Gastroesophageal sphincter (tissue), 4 donors: ENCODE data around the gene MRPS9. TPM values are rescaled to one million over a fixed set of nuclear protein-coding genes. Genes with fewer than 3 reads are reported as not detected.

Experiments used
- ATAC-seq: fragments of 150-250 bp; one replicate; pipeline ENCODE4 v1.9.1; 2016; ENCODE audit warnings: mild to moderate bottlenecking, moderate library complexity
- H3K27ac ChIP-seq, 4 donors: fragments of 200-600 bp; sonication (generic) in 3 of 4; 1 replicate in 3 of 4; 2 replicates in 1 of 4; pipeline ENCODE4 v1.5.1; 2016 to 2019
- H3K27me3 ChIP-seq: fragments of 200-600 bp; sonication (generic); one replicate; pipeline ENCODE4 v1.5.1; 2019
- H3K36me3 ChIP-seq, 2 donors: fragments of 200-600 bp; sonication (generic); one replicate each; pipeline ENCODE4 v1.5.1; 2019; ENCODE audit warnings: control low read depth in 1 of 2
- H3K4me1 ChIP-seq, 3 donors: fragments of 200-600 bp; sonication (generic); 1 replicate in 2 of 3; 2 replicates in 1 of 3; pipeline ENCODE4 v1.5.1; 2016 to 2019; ENCODE audit warnings: control low read depth in 2 of 3
- H3K4me3 ChIP-seq, 2 donors: fragments of 200-600 bp; sonication (generic); one replicate each; pipeline ENCODE4 v1.5.1; 2019; ENCODE audit warnings: mild to moderate bottlenecking in 1 of 2, moderate library complexity in 1 of 2
- H3K9me3 ChIP-seq, 3 donors: fragments of 200-600 bp; sonication (generic); one replicate each; pipeline ENCODE4 v1.5.1; 2017 to 2019; ENCODE audit warnings: control low read depth in 2 of 3
- EP300 ChIP-seq: sonication (generic); formaldehyde crosslinking; IDR thresholded peaks from one replicate; pipeline ENCODE4 v1.6.1; 2017; ENCODE audit warnings: antibody characterized with exemption, mild to moderate bottlenecking
- POLR2A ChIP-seq, 2 donors: fragments of 450-650 bp; IDR thresholded peaks; one replicate each; pipeline ENCODE4 v1.6.1; 2017; ENCODE audit warnings: antibody characterized with exemption in 2 of 2, mild to moderate bottlenecking in 2 of 2, moderate library complexity in 1 of 2
- POLR2AphosphoS5 ChIP-seq: sonication (generic); formaldehyde crosslinking; IDR thresholded peaks from one replicate; pipeline ENCODE4 v1.6.1; 2017; ENCODE audit warnings: antibody characterized with exemption
- whole genome bisulfite sequencing, 2 donors: methylation state at CpG; one replicate each; pipeline ENCODE4 v1.1.5; 2018; ENCODE audit warnings: low coverage in 1 of 2; 5-methylcytosine and 5-hydroxymethylcytosine counted together
- total RNA-seq, 4 donors: library from RNA; depleted of rRNA; stranded (reverse); fragments of >200 nt; gene quantifications; one replicate each; pipeline ENCODE4 v1.1.0, GENCODE V29; 2016
- TF ChIP-seq, protein P1 (sequence below), 4 experiments: fragments of 200-600 bp in 2 of 4; fragments of 450-650 bp in 2 of 4; sonication (generic) in 1 of 4; IDR thresholded peaks; one replicate each; pipeline ENCODE4 v1.5.1; 2017 to 2019; ENCODE audit warnings: antibody characterized with exemption in 4 of 4, mild to moderate bottlenecking in 2 of 4, moderate library complexity in 2 of 4

Gene MRPS9
- total RNA-seq, 4 donors from 2014 or later = 21.1 to 26.8 (median 23.2) TPM

DNA sequence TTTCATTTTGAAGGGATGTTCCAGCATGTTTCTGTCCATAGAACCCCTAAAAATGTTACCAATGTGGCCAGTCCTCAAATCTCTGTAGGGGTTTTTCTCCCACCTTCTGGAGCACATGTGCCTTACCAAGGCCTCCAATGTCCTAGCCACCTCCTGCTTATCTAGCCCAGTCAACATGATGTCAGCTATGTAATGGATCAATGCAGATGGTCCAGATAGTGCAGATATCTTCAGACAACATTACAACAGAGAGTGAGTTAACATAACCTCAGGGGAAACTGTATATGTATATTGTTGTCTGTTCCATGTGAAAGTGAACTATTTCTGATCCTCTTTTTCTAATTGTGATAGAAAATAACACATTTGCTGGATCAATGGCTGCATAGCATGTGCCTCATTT is 92.7 kb downstream of the MRPS9 start:
- H3K27me3 ChIP-seq = peaks cover 7% of the 10 kb centered on the region
- H3K4me3 ChIP-seq = no peak overlapping the region
- no peak for ATAC-seq
- H3K9me3 ChIP-seq = peaks cover 0 to 7% (median 0%) of the 10 kb centered on the region in 3 donors
- no peaks in the 10 kb centered on the region for H3K4me1 ChIP-seq
- H3K36me3 ChIP-seq = no peaks in the 10 kb centered on the region
- no peak overlapping the region for H3K27ac ChIP-seq
- TF ChIP-seq EP300 = no peak
- TF ChIP-seq, protein P1, sequence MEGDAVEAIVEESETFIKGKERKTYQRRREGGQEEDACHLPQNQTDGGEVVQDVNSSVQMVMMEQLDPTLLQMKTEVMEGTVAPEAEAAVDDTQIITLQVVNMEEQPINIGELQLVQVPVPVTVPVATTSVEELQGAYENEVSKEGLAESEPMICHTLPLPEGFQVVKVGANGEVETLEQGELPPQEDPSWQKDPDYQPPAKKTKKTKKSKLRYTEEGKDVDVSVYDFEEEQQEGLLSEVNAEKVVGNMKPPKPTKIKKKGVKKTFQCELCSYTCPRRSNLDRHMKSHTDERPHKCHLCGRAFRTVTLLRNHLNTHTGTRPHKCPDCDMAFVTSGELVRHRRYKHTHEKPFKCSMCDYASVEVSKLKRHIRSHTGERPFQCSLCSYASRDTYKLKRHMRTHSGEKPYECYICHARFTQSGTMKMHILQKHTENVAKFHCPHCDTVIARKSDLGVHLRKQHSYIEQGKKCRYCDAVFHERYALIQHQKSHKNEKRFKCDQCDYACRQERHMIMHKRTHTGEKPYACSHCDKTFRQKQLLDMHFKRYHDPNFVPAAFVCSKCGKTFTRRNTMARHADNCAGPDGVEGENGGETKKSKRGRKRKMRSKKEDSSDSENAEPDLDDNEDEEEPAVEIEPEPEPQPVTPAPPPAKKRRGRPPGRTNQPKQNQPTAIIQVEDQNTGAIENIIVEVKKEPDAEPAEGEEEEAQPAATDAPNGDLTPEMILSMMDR (IDR thresholded peaks at IDR 0.05) = no peak
- no peak for TF ChIP-seq POLR2A (IDR thresholded peaks at IDR 0.05)
- no peak for TF ChIP-seq POLR2AphosphoS5

DNA sequence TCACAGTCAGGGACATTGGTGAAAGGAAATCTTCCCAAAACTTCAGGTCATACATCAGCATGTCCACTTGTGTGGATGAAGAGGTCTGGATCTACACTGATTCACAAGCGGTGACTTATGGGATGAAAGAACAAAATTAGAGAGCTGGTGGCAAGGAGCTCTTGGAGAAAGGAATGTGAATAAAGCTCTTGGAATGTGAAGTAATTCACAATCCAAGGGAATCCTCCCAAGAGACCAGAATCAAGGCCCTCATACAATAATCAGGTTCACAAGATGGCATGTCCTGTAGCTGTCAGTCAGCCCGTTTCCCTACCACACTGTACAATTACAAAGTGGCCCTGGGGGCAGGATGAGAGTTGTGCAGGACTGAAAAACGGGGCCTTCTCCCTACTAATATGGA is 96.2 kb downstream of the MRPS9 start:
- TF ChIP-seq POLR2A (IDR thresholded peaks at IDR 0.05) (no peak), POLR2AphosphoS5 (no peak)

DNA sequence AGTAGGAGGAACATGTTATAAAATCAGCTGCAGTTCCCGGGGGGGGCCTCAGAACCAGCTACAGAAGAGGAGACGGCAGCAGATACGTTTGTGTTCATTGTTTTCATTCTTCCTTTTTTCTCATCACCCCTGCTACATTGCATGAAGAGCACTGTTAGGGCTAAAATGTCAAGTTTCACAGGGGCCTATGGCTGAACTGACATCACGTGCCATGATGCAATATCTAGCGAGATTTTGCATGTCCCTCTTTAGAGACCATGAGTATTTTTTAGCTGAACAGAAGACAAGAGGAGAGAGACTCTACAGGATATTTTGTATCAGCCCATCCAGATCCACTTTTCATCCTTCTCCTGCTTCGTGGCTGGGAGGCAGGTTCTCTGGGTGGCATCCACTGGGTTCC is 97.6 kb downstream of the MRPS9 start:
- H3K4me1 ChIP-seq = no peaks in the 10 kb centered on the region
- TF ChIP-seq, protein P1 (IDR thresholded peaks at IDR 0.05) = no peak
- H3K27me3 ChIP-seq = no peaks in the 10 kb centered on the region
- no peaks in the 10 kb centered on the region for H3K36me3 ChIP-seq
- 72 to 82% methylated on average over 6 of the region's 6 CpGs for WGBS, 2 donors
- no peak overlapping the region for H3K4me3 ChIP-seq
- H3K27ac ChIP-seq = no peak overlapping the region
- ATAC-seq = no peak
- H3K9me3 ChIP-seq = no peaks in the 10 kb centered on the region

More for the DNA sequence above, 96.2 kb downstream of the MRPS9 start:
- H3K9me3 ChIP-seq = no peaks in the 10 kb centered on the region
- no peaks in the 10 kb centered on the region for H3K27me3 ChIP-seq
- H3K27ac ChIP-seq = no peak overlapping the region
- H3K4me3 ChIP-seq = no peak overlapping the region
- H3K4me1 ChIP-seq = no peaks in the 10 kb centered on the region
- WGBS, 2 donors = 49 to 74% methylated on average over 3 of the region's 3 CpGs
- no peaks in the 10 kb centered on the region for H3K36me3 ChIP-seq
- no peak for ATAC-seq

DNA sequence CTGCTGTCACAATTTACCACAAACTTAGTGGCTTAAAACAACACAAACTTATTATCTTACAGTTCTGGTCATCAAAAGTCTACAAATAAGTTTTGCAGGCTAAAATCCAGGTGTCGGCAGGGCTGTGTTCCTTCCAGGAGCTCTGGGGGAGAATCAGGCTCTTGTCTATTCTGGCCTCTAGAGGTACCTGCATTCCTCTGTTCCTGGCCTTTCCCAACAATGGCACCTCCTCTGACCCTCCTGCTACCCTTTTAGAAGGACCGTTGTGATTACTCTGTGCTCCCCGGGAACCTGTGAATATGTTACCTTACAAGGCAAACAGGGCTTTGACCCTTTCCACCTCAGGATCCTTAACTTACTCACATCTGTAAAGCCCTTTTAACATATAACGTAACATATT is 98.5 kb downstream of the MRPS9 start:
- H3K4me1 ChIP-seq = no peaks in the 10 kb centered on the region
- H3K9me3 ChIP-seq = no peaks in the 10 kb centered on the region
- no peaks in the 10 kb centered on the region for H3K36me3 ChIP-seq
- H3K27me3 ChIP-seq = peaks cover 3% of the 10 kb centered on the region
- TF ChIP-seq POLR2AphosphoS5 (no peak), EP300 (no peak), POLR2A (IDR thresholded peaks at IDR 0.05) (no peak)
- TF ChIP-seq, protein P1 (IDR thresholded peaks at IDR 0.05) = no peak
- 74 to 81% methylated on average over 4 of the region's 4 CpGs for WGBS, 2 donors
- no peak for ATAC-seq
- H3K4me3 ChIP-seq = no peak overlapping the region
- no peak overlapping the region for H3K27ac ChIP-seq

DNA sequence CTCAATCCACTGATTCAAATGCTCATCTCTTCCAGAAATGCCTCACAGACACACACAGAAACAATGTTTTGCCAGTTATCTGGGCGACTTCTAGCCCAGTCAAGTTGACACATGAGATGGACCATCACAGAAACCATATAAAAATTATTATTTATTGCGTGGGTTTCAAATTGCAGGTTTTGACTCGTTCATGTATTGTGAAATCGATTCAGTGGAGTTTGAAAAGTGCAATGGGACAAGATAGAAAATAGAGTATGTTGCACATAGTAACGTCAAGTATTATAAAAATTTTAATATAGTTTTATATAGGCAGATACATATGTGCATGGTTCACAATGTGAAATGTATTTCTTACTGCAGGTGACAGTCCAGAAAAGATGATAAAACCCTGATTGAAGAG is 100.8 kb downstream of the MRPS9 start:
- Histone ChIP-seq H3K27me3 (peaks cover 22% of the 10 kb centered on the region), H3K4me3 (no peak overlapping the region), H3K36me3 (no peaks in the 10 kb centered on the region), H3K27ac (no peak overlapping the region), H3K9me3 (no peaks in the 10 kb centered on the region), H3K4me1 (peaks cover 0 to 5% (median 0%) of the 10 kb centered on the region in 3 donors)
- WGBS, 2 donors = 92% methylated on average over 5 of the region's 5 CpGs
- TF ChIP-seq, protein P1 (IDR thresholded peaks at IDR 0.05) = no peak
- no peak for TF ChIP-seq POLR2A (IDR thresholded peaks at IDR 0.05)
- TF ChIP-seq EP300 = no peak
- ATAC-seq = no peak
